GM18520 (cell line): ENCODE measurements around the gene SHROOM3.
"Not testable (repeated sequence)": the region's sequence is repeated elsewhere in the genome, so short reads cannot be mapped to it uniquely, and the experiment has no call there.

ENCODE experiments used
- ATAC-seq: cut with Tn5 transposase; IDR thresholded peaks from one replicate; pipeline ENCODE4 v1.9.1; 2021; ENCODE audit not compliant: unreplicated experiment

Gene SHROOM3

GRCh38 chr4:76434901-76435527 is at the start of gene SHROOM3:
Gene SHROOM3, plus strand, starts transcription at chr4:76435229. Its CDS starts 824 bp downstream, at chr4:76436053.
- no peak for ATAC-seq

- no peak for ATAC-seq
Observed at GRCh38 chr4:76385974-76386373, 49.1 kb upstream of the SHROOM3 start.

GRCh38 chr4:76386566-76387305 is 48.3 kb upstream of the SHROOM3 start:
- no peak for ATAC-seq

- no peak for ATAC-seq
Observed at GRCh38 chr4:76388160-76388908, 46.7 kb upstream of the SHROOM3 start.

GRCh38 chr4:76401654-76402053 is 33.4 kb upstream of the SHROOM3 start:
- ATAC-seq, result no peak

GRCh38 chr4:76406081-76406480 is 28.9 kb upstream of the SHROOM3 start:
- ATAC-seq, result no peak

- no peak for ATAC-seq
Observed at GRCh38 chr4:76407440-76408119, 27.4 kb upstream of the SHROOM3 start.

GRCh38 chr4:76410636-76411035 is 24.4 kb upstream of the SHROOM3 start:
- ATAC-seq, result no peak

GRCh38 chr4:76420188-76420761 is 14.8 kb upstream of the SHROOM3 start:
- no peak for ATAC-seq

GRCh38 chr4:76420762-76421581 is 14.1 kb upstream of the SHROOM3 start, which contains the start of gene CCDC158:
Gene CCDC158, minus strand, starts transcription at chr4:76421141. Its CDS starts 17,934 bp downstream, at chr4:76403207.
- ATAC-seq, result no peak

GRCh38 chr4:76423159-76423558 is 11.9 kb upstream of the SHROOM3 start:
- not testable (repeated sequence) for ATAC-seq

- no peak for ATAC-seq
Observed at GRCh38 chr4:76426272-76426671, 8.8 kb upstream of the SHROOM3 start.

- no peak for ATAC-seq
Observed at GRCh38 chr4:76429636-76430035, 5.4 kb upstream of the SHROOM3 start.

- ATAC-seq, result no peak
Observed at GRCh38 chr4:76430519-76431388, 4.3 kb upstream of the SHROOM3 start.

- no peak for ATAC-seq
Observed at GRCh38 chr4:76435528-76436319, 695 bp downstream of the SHROOM3 start.

GRCh38 chr4:76439491-76439890 is 4.5 kb downstream of the SHROOM3 start:
- no peak for ATAC-seq

GRCh38 chr4:76441881-76442280 is 6.9 kb downstream of the SHROOM3 start:
- ATAC-seq, result no peak

GRCh38 chr4:76442807-76443206 is 7.8 kb downstream of the SHROOM3 start:
- ATAC-seq, result no peak
